HepG2 (cell line): ENCODE results near the gene MXRA7. TPM values are rescaled to one million over a fixed set of nuclear protein-coding genes. Genes with fewer than 3 reads are reported as not detected.

Experiments used
- CENPBD1 ChIP-seq: sonication (generic); formaldehyde crosslinking; IDR thresholded peaks from 2 replicates; pipeline ENCODE4 v1.8.0; 2022; ENCODE audit warnings: missing genetic modification reagents, low read depth, mild to moderate bottlenecking, borderline replicate concordance
- FLYWCH1 ChIP-seq: sonication (generic); formaldehyde crosslinking; IDR thresholded peaks from 2 replicates; pipeline ENCODE4 v1.8.1; 2023; ENCODE audit warnings: mild to moderate bottlenecking, missing genetic modification reagents
- HHEX ChIP-seq: IDR thresholded peaks from 2 replicates; pipeline ENCODE4 v1.6.1; 2016; ENCODE audit warnings: control low read depth
- MEIS1 ChIP-seq: sonication (generic); formaldehyde crosslinking; IDR thresholded peaks from 2 replicates; pipeline ENCODE4 v1.9.0; 2021; ENCODE audit warnings: mild to moderate bottlenecking, missing genetic modification reagents, moderate library complexity, borderline replicate concordance
- PRDM4 ChIP-seq: sonication (generic); formaldehyde crosslinking; IDR thresholded peaks from 2 replicates; pipeline ENCODE4 v1.9.0; 2021; ENCODE audit warnings: missing genetic modification reagents, borderline replicate concordance
- SP1 ChIP-seq, 2 experiments: fragments of 450-650 bp in 1 of 2; sonication (generic) in 1 of 2; formaldehyde crosslinking in 1 of 2; IDR thresholded peaks; 2 replicates each; pipeline versions ENCODE4 v1.4.0 to v1.6.1; 2016 to 2020; ENCODE audit warnings: missing genetic modification reagents in 1 of 2
- ZKSCAN5 ChIP-seq: sonication (generic); formaldehyde crosslinking; IDR thresholded peaks from 2 replicates; pipeline ENCODE4 v1.5.1; 2020; ENCODE audit warnings: mild to moderate bottlenecking, missing genetic modification reagents
- ZKSCAN8 ChIP-seq: IDR thresholded peaks from 2 replicates; pipeline ENCODE4 v1.6.1; 2016; ENCODE audit warnings: borderline replicate concordance, missing genetic modification reagents, missing compliant biosample characterization
- ZNF143 ChIP-seq: sonication (generic); formaldehyde crosslinking; IDR thresholded peaks from 2 replicates; pipeline ENCODE4 v1.4.0; 2020; ENCODE audit warnings: missing genetic modification reagents
- ZNF460 ChIP-seq: sonication (generic); formaldehyde crosslinking; IDR thresholded peaks from 2 replicates; pipeline ENCODE4 v1.5.1; 2020; ENCODE audit warnings: missing genetic modification reagents, mild to moderate bottlenecking, borderline replicate concordance
- ZNF547 ChIP-seq: sonication (generic); formaldehyde crosslinking; IDR thresholded peaks from 2 replicates; pipeline ENCODE4 v1.5.1; 2020; ENCODE audit warnings: mild to moderate bottlenecking, missing genetic modification reagents
- ZNF552 ChIP-seq: sonication (generic); formaldehyde crosslinking; IDR thresholded peaks from 2 replicates; pipeline ENCODE4 v1.9.0; 2022; ENCODE audit warnings: missing genetic modification reagents, mild to moderate bottlenecking, borderline replicate concordance
- ZNF839 ChIP-seq: sonication (generic); formaldehyde crosslinking; IDR thresholded peaks from 2 replicates; pipeline ENCODE4 v1.4.0; 2020; ENCODE audit warnings: missing genetic modification reagents, mild to moderate bottlenecking, borderline replicate concordance
- ZSCAN9 ChIP-seq: IDR thresholded peaks from 2 replicates; pipeline ENCODE4 v1.6.1; 2016; ENCODE audit warnings: borderline replicate concordance
- polyA plus RNA-seq, 8 experiments: library from polyadenylated mRNA; depleted of rRNA in 3 of 8; stranded (reverse) in 7 of 8; unstranded in 1 of 8; fragments of >200 nt; fragmentation: Illumina TruSeq in 4 of 8; extraction: Trizol in 4 of 8; gene quantifications; 2 replicates each; pipeline versions ENCODE4 v1.2.1 to v1.2.3, GENCODE V29; 2011 to 2016; ENCODE audit warnings: low read depth in 4 of 8, missing spikeins in 1 of 8, mixed read lengths in 1 of 8; ENCODE audit not compliant: insufficient read depth in 1 of 8
- total RNA-seq, 5 experiments: library from RNA; depleted of rRNA; stranded (reverse); fragments of >200 nt; fragmentation: Illumina TruSeq; extraction: Trizol; gene quantifications; 2 replicates each; pipeline ENCODE4 v1.2.3, GENCODE V29; 2016; ENCODE audit warnings: low read depth in 1 of 5
- TF ChIP-seq, protein P1 (sequence below): sonication (generic); formaldehyde crosslinking; IDR thresholded peaks from 2 replicates; pipeline ENCODE4 v1.8.1; 2023; ENCODE audit warnings: mild to moderate bottlenecking, inconsistent platforms, moderate library complexity, missing genetic modification reagents, borderline replicate concordance
- TF ChIP-seq, protein P2 (sequence below): IDR thresholded peaks from 2 replicates; pipeline ENCODE4 v1.6.1; 2012; ENCODE audit warnings: low read depth, low read length, improper control_type of control experiment
- TF ChIP-seq, protein P3 (sequence below): sonication (generic); formaldehyde crosslinking; IDR thresholded peaks from 2 replicates; pipeline ENCODE4 v1.4.0; 2020; ENCODE audit warnings: mild to moderate bottlenecking, missing genetic modification reagents, borderline replicate concordance

The MXRA7 gene
- total and polyA plus RNA-seq, 2 of the 13 experiments (the other 11 are each of a cell fraction or from before 2014, with no cell fraction given) = 44.8 to 112 TPM

DNA sequence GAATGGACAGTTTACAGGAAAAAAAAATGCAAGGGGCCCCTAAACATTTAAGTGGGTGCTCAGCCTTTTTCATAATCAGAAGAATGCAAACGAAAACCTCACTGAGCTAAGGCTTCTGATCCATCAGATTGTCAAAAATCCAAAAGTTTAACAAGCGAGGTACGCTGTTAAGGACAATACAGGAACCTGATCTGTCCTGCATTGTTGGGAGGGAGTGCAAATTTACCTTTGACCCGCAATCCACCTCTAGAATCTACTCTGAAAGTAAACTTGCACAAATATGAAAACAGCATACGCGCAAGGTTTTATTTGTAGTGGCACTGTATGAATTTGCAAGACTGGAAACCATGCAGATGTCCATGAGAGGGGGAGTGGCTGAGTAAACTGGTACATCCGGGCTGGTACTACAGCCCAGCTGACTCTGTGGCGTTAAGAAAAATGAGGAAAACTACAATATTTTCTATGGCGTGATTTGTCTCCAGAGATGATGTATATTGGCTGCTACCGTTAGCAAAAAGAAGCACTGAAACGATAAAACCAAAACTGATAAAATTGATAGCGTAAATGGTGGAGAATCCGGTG is 38.4 kb downstream of the MXRA7 start (continued):
- TF ChIP-seq, protein P1, sequence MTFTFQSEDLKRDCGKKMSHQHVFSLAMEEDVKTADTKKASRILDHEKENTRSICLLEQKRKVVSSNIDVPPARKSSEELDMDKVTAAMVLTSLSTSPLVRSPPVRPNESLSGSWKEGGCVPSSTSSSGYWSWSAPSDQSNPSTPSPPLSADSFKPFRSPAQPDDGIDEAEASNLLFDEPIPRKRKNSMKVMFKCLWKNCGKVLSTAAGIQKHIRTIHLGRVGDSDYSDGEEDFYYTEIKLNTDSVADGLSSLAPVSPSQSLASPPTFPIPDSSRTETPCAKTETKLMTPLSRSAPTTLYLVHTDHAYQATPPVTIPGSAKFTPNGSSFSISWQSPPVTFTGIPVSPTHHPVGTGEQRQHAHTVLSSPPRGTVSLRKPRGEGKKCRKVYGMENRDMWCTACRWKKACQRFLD (CRISPR knock-in tag) = no peak
- TF ChIP-seq ZKSCAN5 (CRISPR knock-in tag) = no peak
- TF ChIP-seq ZNF547 (CRISPR knock-in tag) = no peak
- TF ChIP-seq ZSCAN9 (CRISPR knock-in tag) = no peak
- TF ChIP-seq MEIS1 (CRISPR knock-in tag) = 0 out of 2 replicates have a peak, but pooled peaks have one; percentile 52
- TF ChIP-seq, protein P2, sequence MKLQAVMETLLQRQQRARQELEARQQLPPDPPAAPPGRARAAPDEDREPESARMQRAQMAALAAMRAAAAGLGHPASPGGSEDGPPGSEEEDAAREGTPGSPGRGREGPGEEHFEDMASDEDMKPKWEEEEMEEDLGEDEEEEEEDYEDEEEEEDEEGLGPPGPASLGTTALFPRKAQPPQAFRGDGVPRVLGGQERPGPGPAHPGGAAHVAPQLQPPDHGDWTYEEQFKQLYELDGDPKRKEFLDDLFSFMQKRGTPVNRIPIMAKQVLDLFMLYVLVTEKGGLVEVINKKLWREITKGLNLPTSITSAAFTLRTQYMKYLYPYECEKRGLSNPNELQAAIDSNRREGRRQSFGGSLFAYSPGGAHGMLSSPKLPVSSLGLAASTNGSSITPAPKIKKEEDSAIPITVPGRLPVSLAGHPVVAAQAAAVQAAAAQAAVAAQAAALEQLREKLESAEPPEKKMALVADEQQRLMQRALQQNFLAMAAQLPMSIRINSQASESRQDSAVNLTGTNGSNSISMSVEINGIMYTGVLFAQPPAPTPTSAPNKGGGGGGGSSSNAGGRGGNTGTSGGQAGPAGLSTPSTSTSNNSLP = no peak
- TF ChIP-seq SP1 (IDR thresholded peaks at IDR 0.05) = no peak
- no peak for TF ChIP-seq SP1 (CRISPR knock-in tag; IDR thresholded peaks at IDR 0.05)
- no peak for TF ChIP-seq ZNF552
- no peak for TF ChIP-seq ZNF839
- 0 out of 2 replicates have a peak, but pooled peaks have one; percentile 15 for TF ChIP-seq ZKSCAN8 (CRISPR knock-in tag)
- 0 out of 2 replicates have a peak, but pooled peaks have one; percentile 37 for TF ChIP-seq HHEX (CRISPR knock-in tag)
- no peak for TF ChIP-seq ZNF460 (CRISPR knock-in tag)
- no peak for TF ChIP-seq FLYWCH1 (CRISPR knock-in tag)
- TF ChIP-seq, protein P3, sequence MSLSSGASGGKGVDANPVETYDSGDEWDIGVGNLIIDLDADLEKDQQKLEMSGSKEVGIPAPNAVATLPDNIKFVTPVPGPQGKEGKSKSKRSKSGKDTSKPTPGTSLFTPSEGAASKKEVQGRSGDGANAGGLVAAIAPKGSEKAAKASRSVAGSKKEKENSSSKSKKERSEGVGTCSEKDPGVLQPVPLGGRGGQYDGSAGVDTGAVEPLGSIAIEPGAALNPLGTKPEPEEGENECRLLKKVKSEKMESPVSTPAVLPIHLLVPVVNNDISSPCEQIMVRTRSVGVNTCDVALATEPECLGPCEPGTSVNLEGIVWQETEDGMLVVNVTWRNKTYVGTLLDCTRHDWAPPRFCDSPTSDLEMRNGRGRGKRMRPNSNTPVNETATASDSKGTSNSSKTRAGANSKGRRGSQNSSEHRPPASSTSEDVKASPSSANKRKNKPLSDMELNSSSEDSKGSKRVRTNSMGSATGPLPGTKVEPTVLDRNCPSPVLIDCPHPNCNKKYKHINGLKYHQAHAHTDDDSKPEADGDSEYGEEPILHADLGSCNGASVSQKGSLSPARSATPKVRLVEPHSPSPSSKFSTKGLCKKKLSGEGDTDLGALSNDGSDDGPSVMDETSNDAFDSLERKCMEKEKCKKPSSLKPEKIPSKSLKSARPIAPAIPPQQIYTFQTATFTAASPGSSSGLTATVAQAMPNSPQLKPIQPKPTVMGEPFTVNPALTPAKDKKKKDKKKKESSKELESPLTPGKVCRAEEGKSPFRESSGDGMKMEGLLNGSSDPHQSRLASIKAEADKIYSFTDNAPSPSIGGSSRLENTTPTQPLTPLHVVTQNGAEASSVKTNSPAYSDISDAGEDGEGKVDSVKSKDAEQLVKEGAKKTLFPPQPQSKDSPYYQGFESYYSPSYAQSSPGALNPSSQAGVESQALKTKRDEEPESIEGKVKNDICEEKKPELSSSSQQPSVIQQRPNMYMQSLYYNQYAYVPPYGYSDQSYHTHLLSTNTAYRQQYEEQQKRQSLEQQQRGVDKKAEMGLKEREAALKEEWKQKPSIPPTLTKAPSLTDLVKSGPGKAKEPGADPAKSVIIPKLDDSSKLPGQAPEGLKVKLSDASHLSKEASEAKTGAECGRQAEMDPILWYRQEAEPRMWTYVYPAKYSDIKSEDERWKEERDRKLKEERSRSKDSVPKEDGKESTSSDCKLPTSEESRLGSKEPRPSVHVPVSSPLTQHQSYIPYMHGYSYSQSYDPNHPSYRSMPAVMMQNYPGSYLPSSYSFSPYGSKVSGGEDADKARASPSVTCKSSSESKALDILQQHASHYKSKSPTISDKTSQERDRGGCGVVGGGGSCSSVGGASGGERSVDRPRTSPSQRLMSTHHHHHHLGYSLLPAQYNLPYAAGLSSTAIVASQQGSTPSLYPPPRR = peak; percentile 50; the same call in 1 of the 2 replicates
- TF ChIP-seq ZNF143 (CRISPR knock-in tag) = no peak
- TF ChIP-seq PRDM4 = no peak
- peak; percentile 72; the same call in 1 of the 2 replicates for TF ChIP-seq CENPBD1 (CRISPR knock-in tag)
